Left lung (tissue), 10 donors: ENCODE data around the gene KIF26B. TPM values are rescaled to one million over a fixed set of nuclear protein-coding genes. Genes with fewer than 3 reads are reported as not detected.

Experiments used
- ATAC-seq: fragments of 200-7000 bp; cut with Tn5 transposase; one replicate; pipeline ENCODE4 v1.9.1; 2020; ENCODE audit warnings: moderate library complexity
- DNase-seq, 4 donors: peaks; one replicate each; pipeline ENCODE4 v3.0.0-alpha.2; 2013 to 2020
- H3K27ac ChIP-seq, 2 donors: fragments of 200-600 bp; sonication (generic) in 1 of 2; one replicate each; pipeline versions ENCODE4 v1.5.0 to v1.8.0; 2020 to 2021
- H3K27me3 ChIP-seq, 2 donors: fragments of 200-600 bp; sonication (generic) in 1 of 2; one replicate each; pipeline versions ENCODE4 v1.5.0 to v1.8.0; 2020 to 2021
- H3K36me3 ChIP-seq, 2 donors: fragments of 200-600 bp; sonication (generic) in 1 of 2; one replicate each; pipeline versions ENCODE4 v1.5.0 to v1.8.0; 2020 to 2021
- H3K4me1 ChIP-seq, 2 donors: fragments of 200-600 bp; one replicate each; pipeline ENCODE4 v1.8.0; 2021
- H3K4me3 ChIP-seq, 2 donors: fragments of 200-600 bp; sonication (generic) in 1 of 2; one replicate each; pipeline versions ENCODE4 v1.5.0 to v1.8.0; 2020 to 2021; ENCODE audit warnings: mild to moderate bottlenecking in 1 of 2
- H3K9me3 ChIP-seq, 2 donors: fragments of 200-600 bp; sonication (generic) in 1 of 2; one replicate each; pipeline versions ENCODE4 v1.5.0 to v1.8.0; 2020 to 2021
- CTCF ChIP-seq, 2 donors: fragments of 200-600 bp; sonication (generic) in 1 of 2; IDR thresholded peaks; one replicate each; pipeline versions ENCODE4 v1.5.0 to v1.8.0; 2021; ENCODE audit warnings: antibody characterized with exemption in 2 of 2
- intact Hi-C, 2 donors: fragments of 100-400 bp; cut with DNase I; formaldehyde crosslinking; loops; one replicate each; pipeline versions ENCODE4 v1.11.2 to v1.14.2; 2022
- polyA plus RNA-seq, 6 donors: library from polyadenylated mRNA; unstranded; fragments of 120-200 nt; gene quantifications; one replicate each; pipeline ENCODE4 v1.2.1, GENCODE V29; 2013; ENCODE audit not compliant: insufficient read length in 6 of 6
- total RNA-seq, 2 donors: library from RNA; stranded (reverse); fragmentation: NEBNext Ultra II Directional; extraction: Animal tissue kit (Norgen Biotek cat#: 25700); gene quantifications; one replicate each; pipeline ENCODE4 v1.2.1, GENCODE V29; 2021
- donor health status: DM: no; HTN: yes; CAD: no.
- donor health status: DM: no; HTN: no; CAD: no.

Gene KIF26B
- total and polyA plus RNA-seq, 8 donors = 3.9 to 28.3 (median 6.5) TPM

- no peaks in the 10 kb centered on the region for H3K36me3 ChIP-seq
- no peak overlapping the region for H3K4me3 ChIP-seq
- ATAC-seq (no peak), DNase-seq (no peak)
- no peaks in the 10 kb centered on the region for H3K27me3 ChIP-seq
- H3K27ac ChIP-seq = no peak overlapping the region
- no peaks in the 10 kb centered on the region for H3K9me3 ChIP-seq
- intact Hi-C loops = no loop called here
- no peaks in the 10 kb centered on the region for H3K4me1 ChIP-seq
- TF ChIP-seq CTCF (IDR thresholded peaks at IDR 0.05) = no peak
These were observed 228.2 kb downstream of the KIF26B start for GRCh38 chr1:245382981-245383380.

- TF ChIP-seq CTCF (IDR thresholded peaks at IDR 0.05) = no peak
- Histone ChIP-seq H3K9me3 (no peaks in the 10 kb centered on the region), H3K27ac (no peak overlapping the region), H3K36me3 (no peaks in the 10 kb centered on the region), H3K27me3 (no peaks in the 10 kb centered on the region), H3K4me1 (no peaks in the 10 kb centered on the region), H3K4me3 (no peak overlapping the region)
- ATAC-seq = no peak
- intact Hi-C loops = no loop called here
- no peak for DNase-seq
These were observed 228.9 kb downstream of the KIF26B start for GRCh38 chr1:245383396-245384330.

- intact Hi-C loops = no loop called here
- Histone ChIP-seq H3K36me3 (no peaks in the 10 kb centered on the region), H3K4me3 (no peak overlapping the region), H3K27me3 (no peaks in the 10 kb centered on the region), H3K4me1 (no peaks in the 10 kb centered on the region), H3K9me3 (no peaks in the 10 kb centered on the region), H3K27ac (no peak overlapping the region)
- DNase-seq = no peak
- TF ChIP-seq CTCF (IDR thresholded peaks at IDR 0.05) = no peak
- ATAC-seq = no peak
These were observed 231.6 kb downstream of the KIF26B start for GRCh38 chr1:245386297-245386971.

- no peak overlapping the region for H3K27ac ChIP-seq
- DNase-seq (no peak), ATAC-seq (no peak)
- H3K36me3 ChIP-seq = no peaks in the 10 kb centered on the region
- no peaks in the 10 kb centered on the region for H3K9me3 ChIP-seq
- H3K4me3 ChIP-seq = no peak overlapping the region
- H3K27me3 ChIP-seq = no peaks in the 10 kb centered on the region
- H3K4me1 ChIP-seq = no peaks in the 10 kb centered on the region
- TF ChIP-seq CTCF (IDR thresholded peaks at IDR 0.05) = no peak
- intact Hi-C loops = no loop called here
These were observed 233.9 kb downstream of the KIF26B start for GRCh38 chr1:245388687-245389086.

GRCh38 chr1:245389873-245390272 lies 235.1 kb downstream of the KIF26B start:
- ATAC-seq = no peak
- no peak for DNase-seq
- no peak overlapping the region for H3K4me3 ChIP-seq
- intact Hi-C loops = no loop called here
- no peaks in the 10 kb centered on the region for H3K4me1 ChIP-seq
- TF ChIP-seq CTCF (IDR thresholded peaks at IDR 0.05) = no peak
- H3K27me3 ChIP-seq = no peaks in the 10 kb centered on the region
- no peaks in the 10 kb centered on the region for H3K9me3 ChIP-seq
- no peaks in the 10 kb centered on the region for H3K36me3 ChIP-seq
- H3K27ac ChIP-seq = no peak overlapping the region
